Measurements from ENCODE around the gene PHYHD1.
A peak's percentile ranks its signal among the peaks of the same experiment; 100 is the strongest.

The PHYHD1 gene

DNA sequence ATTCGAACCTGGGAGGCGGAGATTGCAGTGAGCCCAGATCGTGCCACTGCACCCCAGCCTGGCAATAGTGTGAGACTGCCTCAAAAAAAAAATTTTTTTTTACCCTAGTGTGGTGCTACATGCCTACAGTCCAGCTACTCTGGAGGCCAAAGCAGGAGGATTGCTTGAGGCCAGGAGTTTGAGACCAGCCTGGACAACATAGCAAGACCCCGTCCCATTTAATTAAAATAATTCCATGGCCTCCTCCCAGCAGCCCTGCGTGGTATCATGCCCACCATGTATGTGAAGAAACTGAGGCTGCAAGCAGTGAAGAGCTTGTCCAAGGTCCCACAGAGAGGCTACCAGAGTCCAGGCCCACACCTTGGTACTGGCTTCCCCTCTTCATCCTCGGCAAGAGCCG lies 19.4 kb upstream of the PHYHD1 start:
- DNase-seq (ENCODE audit: low read depth in 3 of 3), result no peak

GRCh38 chr9:128901822-128902221 lies 19.0 kb upstream of the PHYHD1 start:
- DNase-seq (ENCODE audit: low read depth in 3 of 3), result no peak

DNA sequence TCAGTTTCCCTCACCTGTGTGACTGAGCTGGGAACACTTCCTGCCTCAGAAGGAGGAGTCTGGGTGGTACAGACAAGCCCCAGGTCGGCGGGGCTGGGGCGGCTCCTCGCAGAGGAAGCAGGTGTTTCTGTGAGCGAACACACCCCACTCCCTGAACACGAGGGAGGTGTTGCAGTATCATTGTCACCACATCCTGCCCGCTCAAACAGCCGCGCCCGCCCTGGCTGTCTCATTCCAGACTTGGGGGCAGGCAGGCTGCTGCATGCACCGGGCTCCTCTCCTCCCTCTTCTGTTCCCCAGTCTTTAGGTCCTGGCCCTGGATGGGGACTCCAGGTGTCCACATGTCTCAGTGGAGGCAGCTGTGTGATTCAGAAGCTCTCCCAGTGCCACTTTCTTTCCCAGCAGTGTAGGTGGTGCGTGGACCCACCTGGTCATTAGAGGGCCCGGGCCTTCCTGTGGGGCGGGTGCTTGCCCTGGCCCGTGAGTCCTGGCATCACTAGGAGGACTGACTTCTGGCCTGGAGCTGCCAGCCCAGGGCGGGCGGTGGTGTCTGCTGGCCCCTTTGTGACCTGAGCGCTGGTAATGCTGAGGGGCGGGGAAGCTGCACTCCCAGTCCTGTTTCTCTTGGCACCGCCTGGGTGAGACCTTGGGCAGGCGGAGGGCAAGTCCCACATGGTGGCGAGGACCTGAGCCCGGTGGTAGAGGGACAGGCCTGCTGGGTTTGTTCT lies 18.3 kb upstream of the PHYHD1 start:
- DNase-seq (ENCODE audit: low read depth in 3 of 3), result peak; percentile 55 to 74 (median 73)

DNA sequence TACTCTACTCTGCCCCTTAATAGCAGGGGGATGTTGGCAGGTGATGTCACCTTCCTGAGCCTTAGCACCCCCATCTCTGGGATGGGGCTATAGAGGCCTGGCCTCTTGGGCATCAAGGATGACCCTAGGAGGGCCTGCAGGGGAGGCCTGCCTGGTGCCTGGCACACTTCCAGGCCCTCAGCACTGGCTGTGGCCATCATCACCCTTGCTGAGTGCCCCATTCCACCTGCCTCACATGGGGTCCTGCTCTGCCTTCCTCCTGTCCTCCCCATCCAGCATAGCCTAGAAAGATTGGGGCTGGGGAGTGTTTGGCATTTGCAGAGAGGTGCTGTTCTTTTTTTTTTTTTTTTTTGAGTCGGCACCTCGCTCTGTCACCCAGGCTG lies 17.7 kb upstream of the PHYHD1 start:
- DNase-seq (ENCODE audit: low read depth in 3 of 3), result no peak

- DNase-seq (ENCODE audit: low read depth in 3 of 3), result no peak
Observed at GRCh38 chr9:128903871-128904620, 16.7 kb upstream of the PHYHD1 start.

- no peak for DNase-seq (ENCODE audit: low read depth in 3 of 3)
Observed at GRCh38 chr9:128905964-128906363, 14.8 kb upstream of the PHYHD1 start.

GRCh38 chr9:128906741-128907140 lies 14.0 kb upstream of the PHYHD1 start:
- DNase-seq (ENCODE audit: low read depth in 3 of 3), result no peak

- no peak for DNase-seq (ENCODE audit: low read depth in 3 of 3)
Observed at GRCh38 chr9:128908372-128908771, 12.4 kb upstream of the PHYHD1 start.

- no peak for DNase-seq (ENCODE audit: low read depth in 3 of 3)
Observed at GRCh38 chr9:128909859-128910258, 10.9 kb upstream of the PHYHD1 start.

- no peak for DNase-seq (ENCODE audit: low read depth in 3 of 3)
Observed at GRCh38 chr9:128910906-128911305, 9.9 kb upstream of the PHYHD1 start.

- no peak for DNase-seq (ENCODE audit: low read depth in 3 of 3)
Observed at GRCh38 chr9:128911529-128912035, 9.2 kb upstream of the PHYHD1 start.

GRCh38 chr9:128912270-128912853 lies 8.4 kb upstream of the PHYHD1 start:
- peak in 1 of 3 donors; percentile 18 for DNase-seq (ENCODE audit: low read depth in 3 of 3)

DNA sequence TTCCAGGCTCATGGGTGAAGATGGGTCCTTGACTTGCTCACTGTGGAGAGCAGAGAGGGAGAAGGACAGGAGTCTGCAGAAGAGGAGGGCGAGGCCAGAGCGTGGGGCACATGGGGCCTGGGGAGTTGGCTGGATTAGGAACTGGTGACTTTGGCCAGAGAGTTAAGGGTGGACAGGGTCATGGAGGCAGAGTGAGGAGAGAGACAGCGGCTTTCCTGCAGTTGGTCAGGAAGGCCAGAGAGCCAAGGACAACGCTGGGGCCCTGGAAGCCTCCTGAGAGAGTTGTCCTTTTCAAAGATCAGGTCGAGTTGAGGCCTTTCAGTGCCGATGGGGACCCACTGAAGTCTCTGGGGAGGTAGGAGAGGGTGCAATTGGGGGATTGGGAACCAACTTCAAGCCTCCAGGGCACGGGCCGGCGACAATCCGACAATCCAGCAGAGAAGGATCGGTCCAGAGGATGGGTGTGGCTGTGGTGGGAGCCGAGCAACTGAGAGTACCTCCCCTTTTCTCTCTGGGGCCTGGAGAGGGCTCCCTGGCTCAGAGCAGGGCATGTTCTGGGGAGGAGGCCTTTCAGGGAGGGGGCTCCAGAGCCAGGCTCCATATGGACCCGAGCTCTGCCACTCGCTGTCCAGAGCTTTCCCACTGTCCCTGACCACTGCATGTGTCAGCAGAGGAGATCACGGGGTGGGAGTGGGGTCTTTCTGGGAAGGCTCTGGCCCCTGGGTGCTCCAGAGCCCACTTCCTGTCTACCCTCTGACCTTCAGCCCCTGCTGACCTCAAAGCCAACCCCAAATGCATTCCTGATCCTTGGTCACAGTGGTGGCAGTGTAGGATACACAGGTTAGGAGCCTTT lies 7.5 kb upstream of the PHYHD1 start:
- DNase-seq (ENCODE audit: low read depth in 3 of 3), result no peak

GRCh38 chr9:128913995-128914772 lies 6.6 kb upstream of the PHYHD1 start:
- no peak for DNase-seq (ENCODE audit: low read depth in 3 of 3)

DNA sequence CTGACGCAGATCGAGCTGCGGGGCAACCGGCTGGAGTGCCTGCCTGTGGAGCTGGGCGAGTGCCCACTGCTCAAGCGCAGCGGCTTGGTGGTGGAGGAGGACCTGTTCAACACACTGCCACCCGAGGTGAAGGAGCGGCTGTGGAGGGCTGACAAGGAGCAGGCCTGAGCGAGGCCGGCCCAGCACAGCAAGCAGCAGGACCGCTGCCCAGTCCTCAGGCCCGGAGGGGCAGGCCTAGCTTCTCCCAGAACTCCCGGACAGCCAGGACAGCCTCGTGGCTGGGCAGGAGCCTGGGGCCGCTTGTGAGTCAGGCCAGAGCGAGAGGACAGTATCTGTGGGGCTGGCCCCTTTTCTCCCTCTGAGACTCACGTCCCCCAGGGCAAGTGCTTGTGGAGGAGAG lies 4.6 kb upstream of the PHYHD1 start:
- no peak for DNase-seq (ENCODE audit: low read depth in 3 of 3)

- DNase-seq (ENCODE audit: low read depth in 3 of 3), result no peak
Observed at GRCh38 chr9:128916745-128917144, 4.0 kb upstream of the PHYHD1 start.

DNA sequence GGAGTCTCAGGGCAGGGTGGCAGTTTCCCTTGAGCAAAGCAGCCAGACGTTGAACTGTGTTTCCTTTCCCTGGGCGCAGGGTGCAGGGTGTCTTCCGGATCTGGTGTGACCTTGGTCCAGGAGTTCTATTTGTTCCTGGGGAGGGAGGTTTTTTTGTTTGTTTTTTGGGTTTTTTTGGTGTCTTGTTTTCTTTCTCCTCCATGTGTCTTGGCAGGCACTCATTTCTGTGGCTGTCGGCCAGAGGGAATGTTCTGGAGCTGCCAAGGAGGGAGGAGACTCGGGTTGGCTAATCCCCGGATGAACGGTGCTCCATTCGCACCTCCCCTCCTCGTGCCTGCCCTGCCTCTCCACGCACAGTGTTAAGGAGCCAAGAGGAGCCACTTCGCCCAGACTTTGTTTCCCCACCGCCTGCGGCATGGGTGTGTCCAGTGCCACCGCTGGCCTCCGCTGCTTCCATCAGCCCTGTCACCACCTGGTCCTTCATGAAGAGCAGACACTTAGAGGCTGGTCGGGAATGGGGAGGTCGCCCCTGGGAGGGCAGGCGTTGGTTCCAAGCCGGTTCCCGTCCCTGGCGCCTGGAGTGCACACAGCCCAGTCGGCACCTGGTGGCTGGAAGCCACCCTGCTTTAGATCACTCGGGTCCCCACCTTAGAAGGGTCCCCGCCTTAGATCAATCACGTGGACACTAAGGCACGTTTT lies 3.5 kb upstream of the PHYHD1 start:
- no peak for DNase-seq (ENCODE audit: low read depth in 3 of 3)

- DNase-seq (ENCODE audit: low read depth in 3 of 3), result no peak
Observed at GRCh38 chr9:128918921-128919320, 1.9 kb upstream of the PHYHD1 start.

- no peak for DNase-seq (ENCODE audit: low read depth in 3 of 3)
Observed at GRCh38 chr9:128919402-128920089, 1.2 kb upstream of the PHYHD1 start.
